LHCN-M2 (cell line): ENCODE measurements around the gene FBXW7. TPM values are rescaled to one million over a fixed set of nuclear protein-coding genes. Genes with fewer than 3 reads are reported as not detected.

Source experiments
- DNase-seq: peaks from one replicate; pipeline ENCODE4 v3.0.0-alpha.2; 2012; ENCODE audit warnings: low read depth
- total RNA-seq: library from RNA; depleted of rRNA; stranded (reverse); fragments of >200 nt; gene quantifications from 2 replicates; pipeline ENCODE4 v1.2.3, GENCODE V29; 2014

FBXW7 gene
- total RNA-seq, 1 experiment from 2014 or later = 20.1 TPM

DNA sequence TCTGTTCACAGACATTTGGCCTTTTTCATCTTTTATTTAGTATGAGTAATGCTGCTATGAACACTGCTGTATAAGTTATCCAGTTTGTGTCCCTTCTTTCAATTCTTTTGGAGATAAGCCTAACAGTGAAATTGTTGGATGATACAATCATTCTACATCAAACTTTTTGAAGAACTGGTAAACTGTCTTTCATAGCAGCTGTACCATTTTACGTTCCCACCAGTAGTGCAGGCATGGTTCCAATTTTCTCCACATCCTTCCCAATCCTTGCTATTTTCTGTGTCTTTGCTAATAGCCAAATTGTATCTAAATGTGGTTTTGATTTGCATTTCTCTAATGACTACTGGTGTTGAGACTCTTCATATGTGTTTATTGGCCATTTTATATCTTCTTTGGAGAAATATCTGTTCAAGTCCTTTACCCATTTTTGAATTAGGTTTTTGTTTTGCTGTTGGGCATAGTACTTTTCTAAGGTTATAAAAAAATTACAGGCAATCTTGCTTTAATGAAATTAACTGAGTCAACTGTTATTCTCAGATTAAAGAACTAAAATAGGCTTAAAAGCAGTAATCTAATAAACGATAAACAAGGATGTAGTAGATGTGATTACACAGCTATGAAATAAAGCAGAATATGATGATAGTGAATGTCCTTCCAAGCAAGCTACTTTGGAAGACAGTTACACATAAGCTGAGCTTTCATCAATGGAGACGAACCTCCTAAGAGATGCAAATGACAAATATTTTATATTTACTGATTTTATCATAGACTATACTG, 57.2 kb downstream of the FBXW7 start:
- DNase-seq = peak; percentile 16

DNA sequence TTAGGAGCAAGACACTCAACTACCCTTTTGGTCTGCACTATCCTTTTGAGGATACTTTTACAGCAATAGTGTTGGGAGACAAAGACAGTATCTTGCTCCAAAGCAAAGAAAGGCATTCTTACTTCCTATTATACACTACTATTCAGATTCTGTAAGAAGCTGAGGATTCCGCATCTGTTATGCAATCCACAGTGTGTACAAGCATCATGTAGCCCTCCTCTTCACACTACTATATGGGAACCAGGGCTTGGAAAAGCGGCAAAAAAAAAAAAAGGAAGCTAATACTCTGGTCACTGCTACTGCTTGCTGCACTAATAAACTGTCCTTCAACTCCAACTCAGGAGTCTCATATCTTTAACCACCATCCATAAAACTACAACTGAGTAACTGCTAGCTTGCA, 59.1 kb downstream of the FBXW7 start:
- DNase-seq = no peak

DNA sequence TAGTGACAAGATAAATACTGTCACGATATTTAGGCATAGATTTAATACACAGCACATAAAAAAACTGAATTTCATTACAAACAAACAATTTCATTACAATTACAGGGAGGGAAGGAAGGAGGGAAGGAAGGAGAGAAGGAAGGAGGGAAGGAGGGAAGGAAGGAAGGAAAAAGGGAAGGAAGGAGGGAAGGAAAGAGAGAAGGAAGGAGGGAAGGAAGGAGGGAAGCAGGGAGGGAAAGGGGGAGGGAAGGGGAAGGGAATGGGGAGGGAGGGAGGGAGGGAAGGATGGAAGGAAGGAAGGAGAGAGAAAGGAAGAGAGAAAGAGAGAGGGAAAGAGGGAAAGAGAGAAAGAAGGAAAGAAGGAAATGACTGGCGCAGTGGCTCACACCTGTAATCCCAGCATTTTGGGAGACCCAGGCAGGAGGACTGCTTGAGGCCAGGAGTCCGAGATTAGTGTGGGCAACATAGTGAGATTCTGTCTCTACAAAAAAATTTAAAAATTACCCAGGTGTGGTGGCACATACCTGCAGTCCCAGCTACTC, 64.6 kb downstream of the FBXW7 start:
- DNase-seq = no peak

DNA sequence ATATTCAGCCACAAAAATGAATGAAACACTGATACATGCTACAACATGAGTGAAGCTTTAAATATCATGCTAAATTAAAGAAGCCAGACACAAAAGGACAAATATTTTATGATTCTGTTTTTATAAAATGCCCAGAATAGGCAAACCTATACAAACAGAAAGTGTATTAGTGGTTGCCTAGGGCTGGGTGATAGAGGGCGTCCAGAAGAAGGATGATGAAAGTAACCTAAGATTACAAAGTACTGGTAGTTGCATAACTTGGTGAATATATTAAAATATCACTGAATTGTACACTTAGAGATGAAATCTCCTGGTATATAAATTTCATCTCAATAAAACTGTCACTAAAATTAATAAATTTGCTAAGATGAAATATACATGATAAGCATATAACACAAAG, 67.5 kb downstream of the FBXW7 start:
- DNase-seq = no peak

DNA sequence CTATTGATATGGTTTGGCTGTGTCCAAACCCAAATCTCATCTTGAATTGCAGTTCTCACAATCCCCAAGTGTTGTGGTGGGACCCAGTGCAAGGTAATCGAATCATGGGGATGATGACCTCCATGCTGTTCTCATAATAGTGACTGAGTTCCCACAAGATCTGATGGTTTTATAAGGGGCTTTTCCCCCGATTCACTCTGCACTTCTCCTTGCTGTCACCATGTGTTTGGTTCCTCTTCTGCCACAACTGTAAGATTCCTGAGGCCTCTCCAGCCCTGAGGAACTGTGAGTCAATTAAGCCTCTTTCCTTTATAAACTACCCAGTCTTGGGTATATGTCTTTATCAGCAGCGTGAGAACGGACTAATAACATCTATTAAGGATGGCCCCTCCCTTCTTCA, 68.8 kb downstream of the FBXW7 start:
- no peak for DNase-seq

DNA sequence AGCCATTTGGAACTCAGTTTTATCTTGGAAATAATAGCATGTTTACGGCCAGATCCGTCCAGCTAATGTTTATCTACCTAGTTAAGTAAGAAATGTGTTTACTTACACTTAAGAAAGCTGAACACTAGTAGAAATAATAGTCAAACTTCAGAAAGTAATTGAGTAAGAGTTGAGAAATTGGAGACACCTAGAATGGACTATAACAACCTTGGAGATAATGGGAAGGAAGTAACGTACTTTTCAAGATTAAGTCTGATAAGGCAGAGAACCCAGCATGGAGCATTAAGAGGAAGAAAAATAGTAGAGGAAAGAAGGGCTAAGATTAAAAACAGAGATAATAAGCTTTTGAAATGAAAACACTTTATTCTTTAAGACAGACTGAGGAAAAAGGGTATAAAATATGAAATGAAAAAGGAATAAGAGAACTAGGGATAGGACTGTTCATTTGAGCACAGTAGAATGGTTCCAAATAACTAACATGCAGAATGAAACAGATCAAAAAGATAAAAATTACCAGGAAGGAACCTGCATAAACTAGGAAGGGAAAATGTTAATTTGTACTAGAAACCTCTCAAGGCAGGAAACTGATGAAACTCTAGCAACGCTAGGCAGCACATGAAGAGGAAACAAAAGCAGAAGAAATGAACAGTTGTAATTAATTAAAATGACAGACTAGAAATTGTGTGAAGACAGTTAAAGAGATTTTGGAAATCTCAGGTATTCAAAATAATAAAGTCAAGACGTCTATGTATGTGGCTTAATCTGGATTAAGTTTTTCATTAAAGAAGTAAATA, 71.7 kb downstream of the FBXW7 start:
- DNase-seq = no peak

DNA sequence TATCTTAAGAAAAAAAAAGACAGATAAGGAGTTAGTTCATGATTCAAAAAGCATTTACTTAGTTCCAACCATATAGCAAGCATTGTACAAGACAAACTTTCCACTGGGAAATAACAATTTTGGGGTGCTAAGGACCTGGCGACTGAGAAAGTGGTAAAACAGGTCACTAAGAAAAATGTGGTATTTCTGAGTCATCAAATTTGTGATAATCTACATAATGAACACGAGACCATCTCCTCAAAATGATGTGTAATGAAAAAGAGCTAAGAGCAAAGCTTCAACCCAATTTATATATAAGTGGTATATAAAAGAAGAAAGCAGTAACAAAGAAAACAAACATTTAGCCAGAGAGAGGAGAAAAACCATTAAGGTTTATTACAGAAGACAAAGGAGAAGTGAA, 72.3 kb downstream of the FBXW7 start:
- DNase-seq = no peak

DNA sequence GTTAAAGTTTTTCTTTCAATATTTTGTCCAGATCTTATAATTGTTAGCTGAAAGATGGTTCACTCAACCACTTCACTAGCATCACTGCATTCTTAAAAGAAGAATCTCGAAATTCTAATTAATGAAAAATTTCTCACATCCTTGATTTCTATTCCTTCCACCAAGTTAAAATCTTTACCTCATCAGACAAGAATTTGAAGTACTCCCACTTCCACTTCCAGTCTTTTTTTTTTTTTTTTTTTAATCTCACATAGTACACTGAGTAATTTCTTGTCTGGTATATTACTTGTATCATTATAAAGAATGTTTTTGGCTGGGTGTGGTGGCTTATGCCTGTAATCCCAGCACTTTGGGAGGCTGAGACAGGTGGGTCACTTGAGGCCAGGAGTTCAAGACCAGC, 73.2 kb downstream of the FBXW7 start:
- DNase-seq = no peak

DNA sequence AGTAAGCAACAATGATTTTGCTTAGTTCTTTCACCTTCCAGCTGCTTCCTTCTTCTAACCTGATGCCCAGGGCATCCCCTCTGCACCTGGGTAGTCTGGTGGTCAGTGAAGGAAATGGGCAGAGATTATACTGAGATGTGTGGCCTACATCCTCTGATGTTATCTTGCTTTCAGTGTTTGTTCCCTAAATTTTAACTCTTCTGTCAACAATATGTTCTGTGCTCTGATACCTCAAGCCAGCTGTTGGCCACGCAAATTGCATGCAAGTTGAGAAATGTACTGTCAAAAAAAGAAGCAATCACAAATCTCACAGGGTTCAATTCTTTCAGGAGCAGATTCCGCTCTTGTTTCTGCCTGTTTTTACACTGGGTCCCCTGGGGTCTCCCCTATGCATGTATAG, 73.8 kb downstream of the FBXW7 start:
- DNase-seq = peak; percentile 41

DNA sequence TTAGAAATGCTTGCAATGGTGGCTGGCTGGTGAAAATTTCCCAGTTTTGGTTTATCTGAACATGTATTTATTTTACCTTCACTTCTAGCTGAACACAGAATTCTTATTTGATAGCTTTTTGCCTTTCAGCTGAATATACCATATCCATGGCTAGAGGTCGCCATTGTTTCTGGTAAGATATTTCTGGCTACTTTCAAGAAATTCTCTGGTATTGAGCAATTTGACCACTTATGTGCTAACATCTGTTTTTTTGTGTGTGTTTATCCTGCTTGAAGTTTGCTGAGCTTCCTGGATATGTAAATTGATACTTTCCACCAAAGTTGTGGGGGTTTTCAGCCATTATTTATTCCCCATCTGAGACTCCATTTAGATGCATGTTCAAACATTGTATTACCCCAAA, 75.4 kb downstream of the FBXW7 start:
- DNase-seq = peak; percentile 88

DNA sequence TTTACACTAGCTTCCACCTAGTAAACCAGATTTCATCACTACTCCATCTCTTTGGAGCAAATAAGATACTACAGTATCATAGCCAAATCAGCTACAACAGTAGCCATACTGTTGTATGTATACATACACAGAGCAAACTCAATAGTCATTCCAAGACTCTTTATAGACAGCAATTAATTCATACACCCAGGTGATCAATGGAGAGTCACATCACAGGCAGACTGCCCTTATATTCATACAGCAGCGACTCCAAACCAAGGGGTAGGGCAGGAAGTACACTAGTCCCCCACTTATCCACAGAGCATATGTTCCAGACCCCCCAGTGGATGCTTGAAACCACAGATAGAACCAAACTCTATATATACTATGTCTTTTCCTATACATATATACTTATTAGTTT, 76.6 kb downstream of the FBXW7 start:
- no peak for DNase-seq

DNA sequence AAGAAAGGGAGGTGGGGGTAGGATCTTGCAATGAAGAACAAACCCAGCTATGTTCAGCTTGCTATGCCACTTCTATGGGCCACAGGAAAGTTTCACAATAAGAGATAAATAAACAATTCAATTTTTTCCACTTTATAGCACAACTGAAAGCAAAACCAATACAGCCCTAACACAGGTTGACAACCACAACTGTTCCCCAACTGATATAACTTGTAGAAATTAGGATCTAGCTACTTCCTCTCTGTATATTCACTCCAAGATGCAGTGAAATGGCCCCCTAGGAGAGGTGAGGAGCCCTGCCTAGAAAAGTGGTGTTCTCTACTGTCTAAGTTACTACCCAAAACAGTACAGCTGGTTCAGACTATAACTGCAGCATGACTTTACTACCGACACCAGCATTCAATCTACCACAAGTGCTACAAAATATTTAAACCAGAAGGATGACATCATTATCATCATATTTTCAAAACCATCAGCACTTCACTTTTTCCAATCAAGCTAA, 77.0 kb downstream of the FBXW7 start:
- no peak for DNase-seq

DNA sequence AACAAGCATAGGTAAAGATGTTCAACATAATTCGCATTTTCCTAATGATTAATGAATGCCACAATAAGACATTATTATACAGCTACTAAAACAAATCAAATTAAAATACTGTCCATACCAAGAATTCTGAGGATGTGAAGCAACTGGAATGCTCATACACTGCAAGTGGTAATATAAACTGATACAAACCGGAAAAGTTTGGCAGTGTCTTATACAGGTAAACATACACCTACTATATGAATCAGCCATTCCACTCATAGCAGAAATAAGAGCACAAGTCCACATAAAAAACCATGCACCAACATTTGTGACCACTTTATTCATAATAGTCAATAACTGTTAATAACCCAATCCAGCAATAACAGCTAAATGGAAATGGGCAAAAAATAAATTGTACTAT, 79.3 kb downstream of the FBXW7 start:
- no peak for DNase-seq

DNA sequence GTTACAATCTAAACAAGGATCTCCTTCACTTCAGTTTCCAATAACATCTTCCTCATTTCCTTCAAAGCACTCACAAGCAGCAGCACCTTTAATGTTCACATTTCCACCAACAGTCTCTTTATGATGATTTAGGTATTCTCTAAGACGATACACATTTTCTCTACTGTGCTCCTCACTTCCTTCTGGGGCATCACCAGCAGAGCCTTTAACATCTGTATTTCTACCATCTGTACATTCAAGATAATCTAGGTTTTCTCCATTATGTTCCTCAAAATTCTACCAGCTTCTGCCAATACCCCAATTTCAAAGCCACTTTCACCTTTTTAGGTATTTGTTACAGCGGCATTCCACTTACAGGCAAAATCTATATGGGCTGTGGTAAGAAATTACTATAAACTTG, 80.6 kb downstream of the FBXW7 start:
- no peak for DNase-seq

DNA sequence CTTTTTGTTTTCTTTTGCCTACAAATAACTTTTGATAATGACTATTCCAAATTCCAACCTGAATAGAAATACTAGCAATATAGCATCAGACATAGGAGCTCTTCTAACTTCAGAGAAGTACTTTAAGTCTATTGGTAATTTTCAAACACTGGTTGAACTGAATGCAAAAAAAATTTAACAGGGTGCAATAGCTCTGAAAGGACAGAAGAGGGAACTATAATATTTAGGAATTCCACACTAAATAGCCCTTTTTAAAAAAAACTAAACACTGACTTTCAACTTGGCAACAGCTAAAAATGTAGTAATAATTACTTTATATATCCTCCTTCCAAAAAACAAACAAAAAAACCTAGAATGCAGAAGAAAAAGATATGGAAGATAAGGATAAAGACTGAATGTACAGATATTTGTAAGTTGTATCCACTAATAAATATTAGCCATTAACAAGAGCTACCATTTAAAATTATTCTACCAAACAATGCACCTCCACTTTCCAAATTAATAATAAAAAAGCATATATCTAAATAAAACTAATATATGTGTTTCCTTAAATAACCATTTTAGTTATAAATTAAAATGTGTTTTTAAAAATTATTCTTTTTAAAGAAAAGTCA, 81.4 kb downstream of the FBXW7 start:
- peak; percentile 20 for DNase-seq

DNA sequence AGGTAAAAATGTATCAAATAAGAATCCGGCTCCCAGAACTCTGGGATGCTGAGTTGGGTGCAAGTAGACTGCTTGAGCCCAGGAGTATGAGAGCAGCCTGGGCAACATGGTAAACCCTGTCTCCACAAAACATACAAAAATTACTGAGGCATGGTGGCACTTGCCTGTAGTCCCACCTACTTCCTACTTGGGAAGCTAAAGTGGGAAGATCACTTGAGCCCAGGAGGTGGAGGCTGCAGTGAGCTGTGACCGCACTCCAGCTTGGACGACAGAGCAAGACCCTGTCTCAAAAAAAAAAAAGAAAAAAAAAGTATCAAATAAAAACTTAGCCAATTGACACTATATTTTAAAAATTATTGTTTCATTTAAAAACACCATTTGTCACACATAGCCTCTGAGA, 84.4 kb downstream of the FBXW7 start:
- DNase-seq = no peak

DNA sequence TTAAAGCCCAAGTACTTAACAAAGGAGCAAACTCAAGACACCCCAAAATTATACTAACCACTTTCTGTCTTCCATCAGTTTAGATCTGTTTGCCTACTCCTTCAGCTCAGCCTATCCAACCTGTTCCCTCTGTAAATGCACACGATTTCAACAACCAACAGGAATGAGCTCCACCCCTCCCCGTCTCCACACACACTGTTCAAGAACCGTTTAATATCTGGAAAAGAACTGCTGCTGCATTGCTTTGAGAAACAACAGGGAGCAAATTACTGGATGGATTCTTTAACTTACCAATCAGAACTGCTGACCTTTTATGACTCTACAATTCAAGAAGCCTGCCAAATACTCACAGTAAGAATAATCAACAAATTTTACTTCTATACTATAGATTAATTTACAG, 87.0 kb downstream of the FBXW7 start:
- no peak for DNase-seq

DNA sequence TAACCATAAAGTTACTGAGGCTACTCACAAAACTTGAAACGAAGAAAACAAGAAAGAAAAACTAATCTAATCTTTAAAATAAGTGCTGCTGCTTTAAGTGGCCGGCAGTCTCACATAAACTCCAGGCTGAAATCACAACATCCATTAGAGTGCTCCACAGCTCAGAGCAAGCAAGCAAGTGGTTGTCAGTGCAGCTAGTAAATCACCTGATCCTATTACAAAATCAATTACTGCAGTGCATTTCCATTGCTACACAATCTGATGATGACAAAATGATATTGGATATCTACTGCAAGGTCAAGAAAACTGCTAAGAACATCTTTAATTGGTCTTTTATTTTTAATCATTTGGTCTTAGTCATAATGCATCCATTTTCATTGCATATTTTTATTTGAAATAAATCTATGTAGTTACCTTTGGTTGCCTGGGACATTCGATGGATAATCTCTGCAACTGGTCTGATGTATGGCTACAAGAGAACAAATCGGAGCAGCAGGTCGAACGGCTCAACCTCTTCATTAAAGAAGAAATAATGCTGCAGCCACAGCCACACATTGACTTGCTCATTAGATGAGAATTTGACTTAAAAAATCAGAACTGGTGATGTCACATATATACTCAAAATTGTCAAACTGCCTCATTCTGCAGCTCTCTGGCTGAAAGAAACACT, 87.7 kb downstream of the FBXW7 start:
- no peak for DNase-seq

DNA sequence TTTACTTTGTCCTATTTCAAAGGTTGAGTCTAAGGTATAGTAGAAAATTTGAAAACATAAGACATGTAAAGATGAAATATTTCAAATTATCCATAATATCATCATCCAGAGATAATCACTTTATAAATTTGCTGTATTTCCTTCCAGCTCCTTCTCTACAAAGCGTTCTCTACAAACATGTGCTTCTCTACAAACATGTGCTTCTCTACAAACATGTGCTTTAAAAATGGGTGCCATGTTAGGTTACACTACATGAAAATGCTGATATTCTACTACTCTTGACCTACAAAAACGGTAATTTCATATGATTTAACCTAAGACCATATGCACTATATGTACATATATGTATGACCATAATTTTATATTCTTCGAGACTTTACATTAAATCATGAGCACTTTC, 92.0 kb downstream of the FBXW7 start:
- no peak for DNase-seq

DNA sequence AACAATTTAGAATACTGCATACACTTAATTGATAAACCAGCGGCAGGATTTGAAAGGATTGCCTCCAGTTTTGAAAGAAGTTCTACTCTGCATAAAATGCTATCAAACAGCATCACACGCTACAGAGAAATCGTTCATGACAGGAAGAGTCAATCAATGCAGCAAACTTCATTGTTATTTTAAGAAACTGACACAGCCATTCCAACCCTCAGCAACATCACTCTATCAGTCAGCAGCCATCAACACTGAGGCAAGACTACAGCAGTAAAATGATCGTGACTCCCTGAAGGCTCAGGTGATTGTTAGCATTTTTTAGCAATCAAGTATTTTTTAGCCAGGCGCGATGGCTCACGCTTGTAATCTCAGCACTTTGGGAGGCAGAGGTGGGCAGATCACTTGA, 98.3 kb downstream of the FBXW7 start:
- no peak for DNase-seq

DNA sequence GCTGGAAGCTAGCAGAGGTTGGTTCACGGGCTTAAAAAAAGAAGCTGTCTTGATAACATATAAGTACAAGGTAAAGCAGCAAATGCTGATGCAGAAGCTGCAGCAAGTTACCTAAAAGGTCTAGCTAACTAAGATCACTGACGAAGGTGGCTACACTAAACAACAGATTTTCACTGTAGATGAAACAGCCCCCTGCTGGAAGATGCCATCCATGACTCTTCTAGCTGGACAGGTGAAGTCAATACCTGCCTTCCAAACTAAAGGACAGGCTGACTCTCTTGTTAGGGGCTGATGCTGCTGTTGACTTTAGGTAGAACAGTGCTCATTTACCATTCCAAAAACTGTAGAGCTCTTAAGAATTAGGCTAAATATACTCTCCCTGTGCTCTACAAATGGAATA, 99.5 kb downstream of the FBXW7 start:
- no peak for DNase-seq

DNA sequence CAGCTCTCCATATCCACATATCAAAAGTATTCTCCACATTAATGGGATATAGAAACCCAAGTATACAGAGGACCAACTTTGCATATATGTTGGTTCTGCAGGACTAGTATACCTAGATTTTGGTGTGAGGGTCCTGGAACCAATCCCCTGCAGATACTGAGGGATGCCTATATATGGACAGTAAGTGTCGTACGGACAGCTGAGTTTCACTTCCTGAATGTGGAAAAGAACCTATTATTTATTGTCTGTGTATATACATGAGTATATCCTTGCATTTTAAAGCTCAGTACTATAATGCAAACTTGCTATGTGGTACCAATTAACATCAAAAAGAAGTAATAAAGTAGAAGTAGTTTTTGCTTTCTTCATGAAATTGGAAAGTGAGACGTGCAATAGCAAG, 101.9 kb downstream of the FBXW7 start:
- DNase-seq = no peak
